ENCODE data around the gene FBLIM1. TPM values are rescaled to one million over a fixed set of nuclear protein-coding genes. Genes with fewer than 3 reads are reported as not detected.

FBLIM1 gene, protein sequence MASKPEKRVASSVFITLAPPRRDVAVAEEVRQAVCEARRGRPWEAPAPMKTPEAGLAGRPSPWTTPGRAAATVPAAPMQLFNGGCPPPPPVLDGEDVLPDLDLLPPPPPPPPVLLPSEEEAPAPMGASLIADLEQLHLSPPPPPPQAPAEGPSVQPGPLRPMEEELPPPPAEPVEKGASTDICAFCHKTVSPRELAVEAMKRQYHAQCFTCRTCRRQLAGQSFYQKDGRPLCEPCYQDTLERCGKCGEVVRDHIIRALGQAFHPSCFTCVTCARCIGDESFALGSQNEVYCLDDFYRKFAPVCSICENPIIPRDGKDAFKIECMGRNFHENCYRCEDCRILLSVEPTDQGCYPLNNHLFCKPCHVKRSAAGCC
- total RNA-seq: 141 and 186 TPM in 2 replicates
- polyA plus RNA-seq: 91.6 and 157 TPM in 2 replicates

DNA sequence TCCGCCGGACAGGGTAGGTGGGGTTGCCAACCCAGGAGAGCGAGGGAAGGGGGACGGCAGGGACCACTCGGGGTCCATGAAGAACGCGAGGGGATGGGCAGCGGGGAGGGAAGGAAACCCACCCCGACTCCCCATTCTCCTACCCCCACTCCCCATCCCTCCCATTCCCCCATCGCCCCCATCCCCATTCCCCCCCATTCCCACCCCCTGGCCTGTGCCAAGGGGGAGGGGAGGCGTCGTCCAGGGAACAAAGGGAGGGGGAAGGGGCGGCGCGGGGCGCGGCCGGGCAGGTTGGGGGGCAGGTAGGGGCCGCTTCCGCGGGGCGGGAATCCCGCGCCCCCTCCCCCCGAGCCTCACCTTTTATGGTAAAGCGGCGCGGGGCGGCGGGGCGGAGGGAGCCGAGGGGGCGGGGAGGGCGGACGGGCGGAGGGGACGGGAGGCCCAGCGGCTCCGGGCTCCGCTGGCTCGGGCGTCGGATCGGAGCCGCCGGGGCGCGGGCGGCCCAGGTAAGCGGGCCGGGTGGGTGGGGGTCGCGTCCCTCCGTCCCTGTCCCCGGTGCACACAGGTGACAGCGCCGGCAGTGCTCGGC lies at the start of gene FBLIM1:
FBLIM1 (plus strand) TSS at position 453 of the 589 bp plus-strand sequence. CDS start 6,189 bp downstream, outside the sequence.
- H3K4me3 ChIP-seq: peak within 1 kb of the TSS; percentile 87
- peaks cover 32% of the 10 kb centered on the region for H3K4me1 ChIP-seq (ENCODE audit: low read depth)
- peak within 1 kb of the TSS; percentile 87 for H3K27ac ChIP-seq
- DNase-seq (ENCODE audit: low read depth in 1 of 2, low spot score in 1 of 2): peak; percentile 51 to 83
- TF ChIP-seq, protein P1, sequence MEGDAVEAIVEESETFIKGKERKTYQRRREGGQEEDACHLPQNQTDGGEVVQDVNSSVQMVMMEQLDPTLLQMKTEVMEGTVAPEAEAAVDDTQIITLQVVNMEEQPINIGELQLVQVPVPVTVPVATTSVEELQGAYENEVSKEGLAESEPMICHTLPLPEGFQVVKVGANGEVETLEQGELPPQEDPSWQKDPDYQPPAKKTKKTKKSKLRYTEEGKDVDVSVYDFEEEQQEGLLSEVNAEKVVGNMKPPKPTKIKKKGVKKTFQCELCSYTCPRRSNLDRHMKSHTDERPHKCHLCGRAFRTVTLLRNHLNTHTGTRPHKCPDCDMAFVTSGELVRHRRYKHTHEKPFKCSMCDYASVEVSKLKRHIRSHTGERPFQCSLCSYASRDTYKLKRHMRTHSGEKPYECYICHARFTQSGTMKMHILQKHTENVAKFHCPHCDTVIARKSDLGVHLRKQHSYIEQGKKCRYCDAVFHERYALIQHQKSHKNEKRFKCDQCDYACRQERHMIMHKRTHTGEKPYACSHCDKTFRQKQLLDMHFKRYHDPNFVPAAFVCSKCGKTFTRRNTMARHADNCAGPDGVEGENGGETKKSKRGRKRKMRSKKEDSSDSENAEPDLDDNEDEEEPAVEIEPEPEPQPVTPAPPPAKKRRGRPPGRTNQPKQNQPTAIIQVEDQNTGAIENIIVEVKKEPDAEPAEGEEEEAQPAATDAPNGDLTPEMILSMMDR (IDR thresholded peaks at IDR 0.05; ENCODE audit: low read depth, low read length): no peak
- no peaks in the 10 kb centered on the region for H3K36me3 ChIP-seq
- H3K27me3 ChIP-seq: no peaks in the 10 kb centered on the region
- no peaks in the 10 kb centered on the region for H3K9me3 ChIP-seq (ENCODE audit: low read depth)

DNA sequence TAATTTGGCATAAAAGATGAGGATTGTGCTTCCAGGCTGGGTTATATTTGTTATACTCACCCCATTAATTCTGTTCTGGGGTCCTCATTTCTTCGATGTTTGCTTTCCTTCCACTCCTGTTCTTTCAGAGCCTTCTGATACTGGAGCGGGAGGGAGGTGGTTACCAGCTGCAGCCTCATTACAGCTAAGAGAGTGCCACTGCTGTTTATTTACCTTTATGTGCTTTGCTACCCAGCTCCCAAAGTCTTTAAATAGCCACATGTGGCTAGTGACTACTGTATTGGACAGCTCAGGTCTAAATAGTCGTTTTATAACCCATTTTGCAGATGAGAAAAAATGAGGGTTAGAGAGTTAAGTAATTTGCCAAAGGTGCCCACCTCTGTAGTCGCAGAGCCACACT lies 49.4 kb upstream of the FBLIM1 start:
- H3K9me3 ChIP-seq (ENCODE audit: low read depth): no peaks in the 10 kb centered on the region
- TF ChIP-seq, protein P1 (IDR thresholded peaks at IDR 0.05; ENCODE audit: low read depth, low read length): no peak
- H3K27ac ChIP-seq: no peak overlapping the region
- H3K4me3 ChIP-seq: no peak overlapping the region
- peaks cover 8% of the 10 kb centered on the region for H3K4me1 ChIP-seq (ENCODE audit: low read depth)
- no peak for DNase-seq (ENCODE audit: low read depth in 1 of 2, low spot score in 1 of 2)
- no peaks in the 10 kb centered on the region for H3K27me3 ChIP-seq
- no peaks in the 10 kb centered on the region for H3K36me3 ChIP-seq

DNA sequence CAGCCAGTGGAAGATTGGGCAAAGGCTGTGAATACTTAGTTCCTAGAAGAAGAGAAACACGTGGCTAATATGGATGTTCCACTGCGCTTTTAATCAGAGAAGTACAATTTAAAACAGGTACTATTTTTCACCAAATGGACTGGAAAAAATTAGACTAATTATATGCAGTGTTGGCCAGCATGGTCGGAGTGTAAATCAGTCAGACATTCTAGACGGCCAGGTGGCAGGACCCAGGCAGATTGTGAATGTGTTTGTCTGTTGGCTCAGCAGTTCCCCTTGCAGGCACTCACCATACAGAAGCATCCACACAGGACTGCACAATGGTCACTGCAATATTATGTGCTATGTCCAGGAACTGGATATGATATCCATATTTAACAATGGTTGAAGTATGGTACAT lies 46.4 kb upstream of the FBLIM1 start:
- TF ChIP-seq, protein P1 (IDR thresholded peaks at IDR 0.05; ENCODE audit: low read depth, low read length): no peak
- H3K4me3 ChIP-seq: no peak overlapping the region

DNA sequence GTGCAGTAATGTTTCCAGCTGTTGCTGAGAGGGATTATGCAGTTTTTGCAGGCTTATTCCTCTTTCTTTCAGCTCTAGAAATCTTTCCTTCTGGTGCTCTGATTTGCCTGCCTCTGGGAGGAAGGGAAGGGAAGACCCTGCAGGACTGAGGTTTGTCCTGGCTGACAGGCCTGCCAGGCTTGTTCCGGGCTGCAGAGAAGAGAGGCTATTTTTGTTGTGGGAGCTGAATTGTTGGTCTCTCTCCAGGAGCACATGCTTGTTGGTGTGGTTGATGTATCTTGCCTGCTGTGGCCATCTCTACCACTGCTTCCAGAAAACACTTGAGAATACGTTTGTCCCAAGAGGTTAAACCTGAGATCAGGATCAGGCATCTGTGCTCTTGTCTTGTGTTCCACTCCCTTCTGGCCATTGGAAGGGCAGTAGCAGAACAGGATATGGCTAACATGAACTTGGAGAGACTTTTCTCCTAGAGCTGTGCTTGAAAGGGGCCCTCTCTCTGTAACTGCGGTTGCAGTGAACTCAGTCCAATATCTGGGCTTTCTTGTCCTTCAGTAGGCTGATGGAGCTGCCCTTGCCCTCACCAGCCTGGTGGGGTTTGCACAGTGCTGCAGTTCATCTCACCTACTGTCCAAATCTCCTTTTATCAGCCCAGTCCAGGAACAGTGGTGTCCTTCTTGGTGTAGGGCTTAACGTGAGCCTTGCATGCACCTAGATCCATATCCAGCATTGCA lies 44.0 kb upstream of the FBLIM1 start:
- Histone ChIP-seq H3K27me3 (no peaks in the 10 kb centered on the region), H3K4me3 (no peak overlapping the region), H3K27ac (peak overlapping the region; percentile 88), H3K9me3 (ENCODE audit: low read depth) (no peaks in the 10 kb centered on the region), H3K4me1 (ENCODE audit: low read depth) (peaks cover 27% of the 10 kb centered on the region), H3K36me3 (peaks cover 8% of the 10 kb centered on the region)
- DNase-seq (ENCODE audit: low read depth in 1 of 2, low spot score in 1 of 2): peak; percentile 72 to 84
- TF ChIP-seq, protein P1 (IDR thresholded peaks at IDR 0.05; ENCODE audit: low read depth, low read length): no peak

More for the DNA sequence above, 46.4 kb upstream of the FBLIM1 start:
- Histone ChIP-seq H3K27ac (no peak overlapping the region), H3K27me3 (no peaks in the 10 kb centered on the region), H3K36me3 (peaks cover 8% of the 10 kb centered on the region), H3K9me3 (ENCODE audit: low read depth) (no peaks in the 10 kb centered on the region), H3K4me1 (ENCODE audit: low read depth) (peaks cover 18% of the 10 kb centered on the region)
- DNase-seq (ENCODE audit: low read depth in 1 of 2, low spot score in 1 of 2): no peak

DNA sequence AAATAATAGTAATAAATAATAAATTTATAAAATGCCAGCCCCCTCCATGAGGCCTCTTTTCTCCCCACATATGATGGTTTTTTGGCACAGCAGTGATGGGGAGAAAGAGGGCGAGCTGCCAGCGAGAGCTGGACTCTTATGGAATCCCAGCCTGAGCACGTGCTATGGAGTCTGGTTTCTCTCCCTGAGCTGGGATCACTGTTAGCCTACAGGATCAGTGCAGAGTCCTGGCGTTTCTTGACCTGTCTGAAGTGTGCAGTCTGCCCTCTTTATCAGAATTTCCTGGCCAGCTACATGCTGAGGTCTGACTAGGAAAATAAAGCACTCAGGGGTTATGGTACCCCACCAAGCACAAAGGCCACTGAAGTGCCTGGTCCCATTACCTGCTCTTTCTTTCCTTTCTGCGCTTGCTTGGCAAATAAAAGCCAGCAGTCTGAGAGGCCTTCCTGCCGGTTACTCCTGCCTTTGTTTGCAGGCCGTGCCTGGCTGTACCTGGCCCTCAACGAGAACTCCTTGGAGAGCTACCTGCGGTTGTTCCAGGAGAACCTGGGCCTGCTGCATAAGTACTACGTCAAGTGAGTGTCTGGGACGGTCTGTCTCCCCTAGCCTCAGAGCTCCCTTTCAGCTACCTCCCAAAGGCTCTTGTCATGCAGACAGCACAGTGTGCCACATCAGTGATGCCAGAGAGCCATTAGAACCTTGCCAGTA lies 41.0 kb upstream of the FBLIM1 start:
- H3K27ac ChIP-seq: peak overlapping the region; percentile 91
- TF ChIP-seq, protein P1 (IDR thresholded peaks at IDR 0.05; ENCODE audit: low read depth, low read length): no peak

More for the DNA sequence above, 41.0 kb upstream of the FBLIM1 start:
- DNase-seq (ENCODE audit: low read depth in 1 of 2, low spot score in 1 of 2): peak in 1 of 2 donors; percentile 69
- Histone ChIP-seq H3K36me3 (peaks cover 27% of the 10 kb centered on the region), H3K9me3 (ENCODE audit: low read depth) (no peaks in the 10 kb centered on the region), H3K27me3 (no peaks in the 10 kb centered on the region), H3K4me1 (ENCODE audit: low read depth) (peaks cover 27% of the 10 kb centered on the region), H3K4me3 (no peak overlapping the region)

All from cardiac muscle cell (in vitro differentiated cells and primary cell).